ENCODE data around the gene RAB36.

GRCh38 chr22:23115825-23116494, 29.3 kb upstream of the RAB36 start:
- TF ChIP-seq CTCF (optimal IDR thresholded peaks at IDR 0.05 in 1 of 3, IDR thresholded peaks at IDR 0.05 in 1 of 3, conservative IDR thresholded peaks at IDR 0.05 in 1 of 3; ENCODE audit: extremely low read depth in 1 of 3, insufficient read depth in 2 of 3, low read length in 3 of 3) (no peak), EZH2 (IDR thresholded peaks at IDR 0.05; ENCODE audit: low read length) (no peak)

Data from keratinocyte (primary cell).